Measurements from ENCODE around the gene TIFAB.

TIFAB gene

GRCh38 chr5:135437796-135438560, 14.2 kb downstream of the TIFAB start:
- Histone ChIP-seq H3K36me3 (ENCODE audit: control insufficient read depth, insufficient read depth, low read length, severe bottlenecking) (no peaks in the 10 kb centered on the region), H3K4me3 (ENCODE audit: low read length) (no peak overlapping the region), H3K4me1 (ENCODE audit: control insufficient read depth, insufficient read depth, low read length) (peaks cover 35% of the 10 kb centered on the region), H3K9me3 (ENCODE audit: control insufficient read depth, low read length) (no peaks in the 10 kb centered on the region), H3K9ac (ENCODE audit: low read length) (no peak overlapping the region), H3K27me3 (replicated peaks; ENCODE audit: control insufficient read depth, insufficient read depth, low read length) (no peaks in the 10 kb centered on the region)
- DNase-seq (ENCODE audit: low read depth): peak; percentile 77

GRCh38 chr5:135437422-135437795, 14.7 kb downstream of the TIFAB start:
- Histone ChIP-seq H3K27me3 (replicated peaks; ENCODE audit: control insufficient read depth, insufficient read depth, low read length) (no peaks in the 10 kb centered on the region), H3K4me1 (ENCODE audit: control insufficient read depth, insufficient read depth, low read length) (peaks cover 39% of the 10 kb centered on the region), H3K9ac (ENCODE audit: low read length) (no peak overlapping the region), H3K4me3 (ENCODE audit: low read length) (no peak overlapping the region), H3K36me3 (ENCODE audit: control insufficient read depth, insufficient read depth, low read length, severe bottlenecking) (no peaks in the 10 kb centered on the region), H3K9me3 (ENCODE audit: control insufficient read depth, low read length) (no peaks in the 10 kb centered on the region)
- DNase-seq (ENCODE audit: low read depth): no peak

GRCh38 chr5:135436951-135437418, 15.2 kb downstream of the TIFAB start:
- H3K4me1 ChIP-seq (ENCODE audit: control insufficient read depth, insufficient read depth, low read length): peaks cover 39% of the 10 kb centered on the region
- H3K36me3 ChIP-seq (ENCODE audit: control insufficient read depth, insufficient read depth, low read length, severe bottlenecking): no peaks in the 10 kb centered on the region
- no peaks in the 10 kb centered on the region for H3K9me3 ChIP-seq (ENCODE audit: control insufficient read depth, low read length)
- no peaks in the 10 kb centered on the region for H3K27me3 ChIP-seq (replicated peaks; ENCODE audit: control insufficient read depth, insufficient read depth, low read length)
- H3K9ac ChIP-seq (ENCODE audit: low read length): no peak overlapping the region
- H3K4me3 ChIP-seq (ENCODE audit: low read length): no peak overlapping the region
- no peak for DNase-seq (ENCODE audit: low read depth)

GRCh38 chr5:135435467-135436330, 16.5 kb downstream of the TIFAB start:
- Histone ChIP-seq H3K4me3 (ENCODE audit: low read length) (no peak overlapping the region), H3K9ac (ENCODE audit: low read length) (no peak overlapping the region), H3K9me3 (ENCODE audit: control insufficient read depth, low read length) (no peaks in the 10 kb centered on the region), H3K27me3 (replicated peaks; ENCODE audit: control insufficient read depth, insufficient read depth, low read length) (no peaks in the 10 kb centered on the region), H3K36me3 (ENCODE audit: control insufficient read depth, insufficient read depth, low read length, severe bottlenecking) (no peaks in the 10 kb centered on the region), H3K4me1 (ENCODE audit: control insufficient read depth, insufficient read depth, low read length) (peaks cover 39% of the 10 kb centered on the region)
- no peak for DNase-seq (ENCODE audit: low read depth)

GRCh38 chr5:135434591-135435466, 17.3 kb downstream of the TIFAB start:
- DNase-seq (ENCODE audit: low read depth): no peak
- Histone ChIP-seq H3K36me3 (ENCODE audit: control insufficient read depth, insufficient read depth, low read length, severe bottlenecking) (no peaks in the 10 kb centered on the region), H3K4me3 (ENCODE audit: low read length) (no peak overlapping the region), H3K27me3 (replicated peaks; ENCODE audit: control insufficient read depth, insufficient read depth, low read length) (no peaks in the 10 kb centered on the region), H3K4me1 (ENCODE audit: control insufficient read depth, insufficient read depth, low read length) (peaks cover 46% of the 10 kb centered on the region), H3K9me3 (ENCODE audit: control insufficient read depth, low read length) (no peaks in the 10 kb centered on the region), H3K9ac (ENCODE audit: low read length) (no peak overlapping the region)

- H3K4me3 ChIP-seq (ENCODE audit: low read length): no peak overlapping the region
- H3K9ac ChIP-seq (ENCODE audit: low read length): peak overlapping the region; percentile 13
- H3K4me1 ChIP-seq (ENCODE audit: control insufficient read depth, insufficient read depth, low read length): peaks cover 51% of the 10 kb centered on the region
- no peaks in the 10 kb centered on the region for H3K27me3 ChIP-seq (replicated peaks; ENCODE audit: control insufficient read depth, insufficient read depth, low read length)
- no peaks in the 10 kb centered on the region for H3K36me3 ChIP-seq (ENCODE audit: control insufficient read depth, insufficient read depth, low read length, severe bottlenecking)
- H3K9me3 ChIP-seq (ENCODE audit: control insufficient read depth, low read length): peaks cover 2% of the 10 kb centered on the region
- DNase-seq (ENCODE audit: low read depth): peak; percentile 57
Observed at GRCh38 chr5:135433681-135434426, 18.3 kb downstream of the TIFAB start.

GRCh38 chr5:135432113-135432512, 20.0 kb downstream of the TIFAB start:
- no peak overlapping the region for H3K4me3 ChIP-seq (ENCODE audit: low read length)
- no peak for DNase-seq (ENCODE audit: low read depth)
- H3K4me1 ChIP-seq (ENCODE audit: control insufficient read depth, insufficient read depth, low read length): peaks cover 39% of the 10 kb centered on the region
- H3K27me3 ChIP-seq (replicated peaks; ENCODE audit: control insufficient read depth, insufficient read depth, low read length): no peaks in the 10 kb centered on the region
- H3K36me3 ChIP-seq (ENCODE audit: control insufficient read depth, insufficient read depth, low read length, severe bottlenecking): no peaks in the 10 kb centered on the region
- H3K9ac ChIP-seq (ENCODE audit: low read length): no peak overlapping the region
- H3K9me3 ChIP-seq (ENCODE audit: control insufficient read depth, low read length): peaks cover 13% of the 10 kb centered on the region

GRCh38 chr5:135430135-135430437, 22.1 kb downstream of the TIFAB start:
- H3K9me3 ChIP-seq (ENCODE audit: control insufficient read depth, low read length): peaks cover 13% of the 10 kb centered on the region
- DNase-seq (ENCODE audit: low read depth): no peak

GRCh38 chr5:135429301-135430134, 22.6 kb downstream of the TIFAB start:
- peak; percentile 8 for DNase-seq (ENCODE audit: low read depth)
- no peaks in the 10 kb centered on the region for H3K27me3 ChIP-seq (replicated peaks; ENCODE audit: control insufficient read depth, insufficient read depth, low read length)
- no peak overlapping the region for H3K9ac ChIP-seq (ENCODE audit: low read length)
- H3K36me3 ChIP-seq (ENCODE audit: control insufficient read depth, insufficient read depth, low read length, severe bottlenecking): no peaks in the 10 kb centered on the region
- H3K9me3 ChIP-seq (ENCODE audit: control insufficient read depth, low read length): peaks cover 13% of the 10 kb centered on the region
- H3K4me1 ChIP-seq (ENCODE audit: control insufficient read depth, insufficient read depth, low read length): peaks cover 37% of the 10 kb centered on the region
- no peak overlapping the region for H3K4me3 ChIP-seq (ENCODE audit: low read length)

More at GRCh38 chr5:135430135-135430437, 22.1 kb downstream of the TIFAB start:
- Histone ChIP-seq H3K9ac (ENCODE audit: low read length) (no peak overlapping the region), H3K27me3 (replicated peaks; ENCODE audit: control insufficient read depth, insufficient read depth, low read length) (no peaks in the 10 kb centered on the region), H3K36me3 (ENCODE audit: control insufficient read depth, insufficient read depth, low read length, severe bottlenecking) (no peaks in the 10 kb centered on the region), H3K4me3 (ENCODE audit: low read length) (no peak overlapping the region), H3K4me1 (ENCODE audit: control insufficient read depth, insufficient read depth, low read length) (peaks cover 39% of the 10 kb centered on the region)

- peaks cover 13% of the 10 kb centered on the region for H3K9me3 ChIP-seq (ENCODE audit: control insufficient read depth, low read length)
- no peak overlapping the region for H3K9ac ChIP-seq (ENCODE audit: low read length)
- no peak overlapping the region for H3K4me3 ChIP-seq (ENCODE audit: low read length)
- peaks cover 28% of the 10 kb centered on the region for H3K4me1 ChIP-seq (ENCODE audit: control insufficient read depth, insufficient read depth, low read length)
- DNase-seq (ENCODE audit: low read depth): no peak
- no peaks in the 10 kb centered on the region for H3K27me3 ChIP-seq (replicated peaks; ENCODE audit: control insufficient read depth, insufficient read depth, low read length)
- H3K36me3 ChIP-seq (ENCODE audit: control insufficient read depth, insufficient read depth, low read length, severe bottlenecking): no peaks in the 10 kb centered on the region
Observed at GRCh38 chr5:135428586-135428985, 23.6 kb downstream of the TIFAB start.

All from adipocyte (in vitro differentiated cells).